Measurements from ENCODE around the gene ZC3HAV1. TPM values are rescaled to one million over a fixed set of nuclear protein-coding genes. Genes with fewer than 3 reads are reported as not detected.

The ZC3HAV1 gene
- total and polyA plus RNA-seq, 9 of the 15 experiments (the other 6 are each of a cell fraction or from before 2014, with no cell fraction given) = 11.9 to 40.5 (median 23.9) TPM

GRCh38 chr7:139133335-139134139 lies 24.0 kb upstream of the ZC3HAV1 start (continued):
- TF ChIP-seq ZNF609 (CRISPR knock-in tag; IDR thresholded peaks at IDR 0.05; ENCODE audit: borderline replicate concordance) (peak; percentile 91; the same call in 1 of the 2 replicates), SNRNP70 (optimal IDR thresholded peaks at IDR 0.05; ENCODE audit: low read depth, low read length) (no peak), CREBBP (IDR thresholded peaks at IDR 0.05; ENCODE audit: low read depth, low read length) (no peak), NCOA2 (IDR thresholded peaks at IDR 0.05; ENCODE audit: partially characterized antibody in 2 of 2) (no peak), MGA (IDR thresholded peaks at IDR 0.05) (peak; percentile 97), ZFP30 (CRISPR knock-in tag; IDR thresholded peaks at IDR 0.05; ENCODE audit: borderline replicate concordance) (no peak), KHSRP (IDR thresholded peaks at IDR 0.05) (no peak), TAL1 (IDR thresholded peaks at IDR 0.05) (no peak), RBM14 (IDR thresholded peaks at IDR 0.05; ENCODE audit: borderline replicate concordance, insufficient read depth, low read depth, low read length) (no peak)

All from K562 (cell line).